HG03565 (cell line): Measurements from ENCODE around the gene PXMP4.
A peak's percentile ranks its signal among the peaks of the same experiment; 100 is the strongest.

Experiments
- ATAC-seq: cut with Tn5 transposase; IDR thresholded peaks from one replicate; pipeline ENCODE4 v1.9.1; 2021; ENCODE audit warnings: mild to moderate bottlenecking, moderate library complexity; ENCODE audit not compliant: unreplicated experiment

Gene PXMP4

GRCh38 chr20:33685328-33686099 is 34.6 kb downstream of the PXMP4 start:
- peak; percentile 14 for ATAC-seq

GRCh38 chr20:33684533-33685327 is 35.4 kb downstream of the PXMP4 start:
- no peak for ATAC-seq

GRCh38 chr20:33681728-33682353 is 38.3 kb downstream of the PXMP4 start:
- ATAC-seq: no peak

- ATAC-seq: no peak
Observed at GRCh38 chr20:33681288-33681687, 38.8 kb downstream of the PXMP4 start.

GRCh38 chr20:33680686-33681085 is 39.4 kb downstream of the PXMP4 start:
- ATAC-seq: no peak

- peak; percentile 54 for ATAC-seq
Observed at GRCh38 chr20:33679758-33680485, 40.2 kb downstream of the PXMP4 start.

GRCh38 chr20:33677991-33678702 is 42.0 kb downstream of the PXMP4 start:
- no peak for ATAC-seq

GRCh38 chr20:33676652-33677645 is 43.2 kb downstream of the PXMP4 start:
- ATAC-seq: no peak

GRCh38 chr20:33676121-33676520 is 44.0 kb downstream of the PXMP4 start:
- no peak for ATAC-seq

GRCh38 chr20:33675136-33675959 is 44.8 kb downstream of the PXMP4 start:
- ATAC-seq: no peak

- no peak for ATAC-seq
Observed at GRCh38 chr20:33674294-33675135, 45.6 kb downstream of the PXMP4 start, which contains the start of gene NECAB3. Gene NECAB3 (minus strand): TSS chr20:33674428. CDS start chr20:33674352, 76 bp downstream.

- ATAC-seq: no peak
Observed at GRCh38 chr20:33673410-33674293, 46.5 kb downstream of the PXMP4 start.

GRCh38 chr20:33673114-33673409 is 47.0 kb downstream of the PXMP4 start:
- ATAC-seq: no peak

- ATAC-seq: no peak
Observed at GRCh38 chr20:33672426-33673113, 47.5 kb downstream of the PXMP4 start.

- ATAC-seq: no peak
Observed at GRCh38 chr20:33671573-33672288, 48.4 kb downstream of the PXMP4 start.
